ES-I3 (cell line): ENCODE data around the gene WNT4.
"Not testable (repeated sequence)": the region's sequence is repeated elsewhere in the genome, so short reads cannot be mapped to it uniquely, and the experiment has no call there.

ENCODE experiments used
- H3K36me3 ChIP-seq: 2 replicates; pipeline ENCODE4 v1.6.1; 2013; ENCODE audit warnings: mild to moderate bottlenecking, low read length, control low read depth, moderate library complexity; ENCODE audit not compliant: insufficient read depth
- H3K4me1 ChIP-seq: 2 replicates; pipeline ENCODE4 v1.6.1; 2013; ENCODE audit warnings: mild to moderate bottlenecking, control low read depth, low read length; ENCODE audit not compliant: insufficient read depth
- H3K9ac ChIP-seq: 2 replicates; pipeline ENCODE4 v1.6.1; 2013; ENCODE audit warnings: low read depth, mild to moderate bottlenecking, low read length, moderate library complexity
- H3K9me3 ChIP-seq: 2 replicates; pipeline ENCODE4 v1.6.1; 2013; ENCODE audit warnings: mild to moderate bottlenecking, low read length, moderate library complexity; ENCODE audit not compliant: control insufficient read depth, insufficient read depth

Gene WNT4

DNA sequence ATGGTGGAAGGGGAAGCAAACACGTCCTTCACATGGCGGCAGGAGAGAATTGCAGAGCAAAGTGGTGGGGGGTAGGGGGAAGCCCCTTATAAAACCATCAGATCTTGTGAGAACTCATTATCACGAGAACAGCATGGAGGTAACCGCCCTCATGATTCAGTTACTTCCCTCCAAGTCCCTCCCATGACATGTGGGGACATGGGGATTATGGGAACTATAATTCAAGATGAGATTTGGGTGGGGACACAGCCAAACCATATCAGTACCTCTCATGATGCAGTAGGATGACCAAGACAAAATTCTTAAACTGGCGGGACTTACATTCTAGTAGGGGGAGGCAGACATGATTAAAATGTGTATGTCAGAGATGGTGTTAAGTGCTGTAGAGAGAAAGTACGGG, 38.8 kb downstream of the WNT4 start:
- Histone ChIP-seq H3K36me3 (peaks cover 9% of the 10 kb centered on the region; the same call in 1 of the 2 replicates), H3K9me3 (no peaks in the 10 kb centered on the region), H3K4me1 (peaks cover 5% of the 10 kb centered on the region; the same call in 1 of the 2 replicates), H3K9ac (no peak overlapping the region)

DNA sequence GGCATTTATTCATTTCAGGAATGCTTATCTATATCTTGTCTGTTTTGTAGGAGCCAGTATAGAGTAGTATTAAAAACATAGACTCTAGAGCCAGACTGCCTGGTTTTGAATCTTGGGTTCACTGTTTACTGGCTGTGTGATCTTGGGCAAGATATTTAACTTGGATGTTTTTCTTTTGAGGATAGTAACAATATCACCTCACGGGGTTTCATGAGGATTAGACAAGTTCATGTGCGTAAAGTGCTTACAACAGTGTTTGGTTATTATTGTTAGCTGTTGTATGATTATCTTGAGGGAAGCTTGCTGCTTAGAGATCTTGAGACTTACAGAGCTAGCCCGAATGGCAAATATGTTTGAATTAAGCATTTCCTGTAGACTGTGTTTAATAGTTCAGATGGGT, 40.2 kb downstream of the WNT4 start:
- Histone ChIP-seq H3K9me3 (no peaks in the 10 kb centered on the region), H3K36me3 (peaks cover 9% of the 10 kb centered on the region; the same call in 1 of the 2 replicates), H3K4me1 (peaks cover 5% of the 10 kb centered on the region; the same call in 1 of the 2 replicates), H3K9ac (no peak overlapping the region)

GRCh38 chr1:22101995-22102394, 40.9 kb downstream of the WNT4 start:
- H3K36me3 ChIP-seq, result peaks cover 12% of the 10 kb centered on the region; the same call in 1 of the 2 replicates
- H3K9me3 ChIP-seq, result no peaks in the 10 kb centered on the region
- H3K4me1 ChIP-seq, result peaks cover 5% of the 10 kb centered on the region; the same call in 1 of the 2 replicates
- H3K9ac ChIP-seq, result no peak overlapping the region

GRCh38 chr1:22101199-22101598, 41.7 kb downstream of the WNT4 start:
- H3K9me3 ChIP-seq, result no peaks in the 10 kb centered on the region
- H3K36me3 ChIP-seq, result peaks cover 18% of the 10 kb centered on the region
- H3K4me1 ChIP-seq, result peaks cover 5% of the 10 kb centered on the region; the same call in 1 of the 2 replicates
- H3K9ac ChIP-seq, result no peak overlapping the region

- no peaks in the 10 kb centered on the region for H3K9me3 ChIP-seq
- no peaks in the 10 kb centered on the region for H3K4me1 ChIP-seq
- H3K9ac ChIP-seq, result no peak overlapping the region
- H3K36me3 ChIP-seq, result peaks cover 18% of the 10 kb centered on the region
Measured at GRCh38 chr1:22100168-22100567, 42.7 kb downstream of the WNT4 start.

DNA sequence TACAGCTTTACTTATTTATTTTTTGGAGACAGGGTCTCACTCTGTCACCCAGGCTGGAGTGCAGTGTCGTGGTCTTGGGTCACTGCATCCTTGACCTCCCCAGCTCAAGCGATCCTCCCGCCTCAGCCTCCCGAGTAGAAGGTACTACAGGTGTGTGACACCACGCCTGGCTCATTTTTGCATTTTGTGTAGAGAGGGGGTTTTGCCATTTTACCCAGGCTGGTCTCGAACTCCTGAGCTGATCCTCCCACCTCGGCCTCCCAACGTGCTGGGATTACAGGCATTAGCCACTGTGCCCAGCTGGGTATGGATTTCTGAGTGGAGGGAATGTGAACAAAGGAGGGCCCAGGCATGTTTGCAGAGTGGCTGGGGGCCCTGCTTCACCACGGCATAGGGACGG, 44.1 kb downstream of the WNT4 start:
- peaks cover 18% of the 10 kb centered on the region for H3K36me3 ChIP-seq
- peaks cover 1% of the 10 kb centered on the region; the same call in 1 of the 2 replicates for H3K4me1 ChIP-seq
- no peaks in the 10 kb centered on the region for H3K9me3 ChIP-seq
- H3K9ac ChIP-seq, result no peak overlapping the region

DNA sequence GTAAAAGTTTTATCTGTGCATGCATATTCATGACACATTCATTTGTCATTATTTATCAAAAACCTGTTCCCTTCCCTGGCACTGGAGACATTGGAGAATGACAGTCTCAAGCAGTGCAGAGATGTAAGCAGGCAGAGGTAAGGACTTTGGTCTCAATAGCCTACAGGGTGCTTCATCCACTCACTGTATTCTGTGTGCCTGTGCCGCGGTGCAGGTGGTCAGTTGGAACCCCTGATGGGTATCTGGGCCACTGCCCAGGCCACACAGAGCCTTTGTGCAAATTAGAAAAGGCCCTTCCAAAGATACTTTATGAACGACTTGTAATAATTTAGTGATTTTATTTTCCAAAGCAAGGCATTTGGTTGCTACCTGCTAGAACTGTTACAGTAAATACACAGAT, 46.4 kb downstream of the WNT4 start:
- Histone ChIP-seq H3K4me1 (peaks cover 14% of the 10 kb centered on the region), H3K9ac (no peak overlapping the region), H3K36me3 (peaks cover 18% of the 10 kb centered on the region), H3K9me3 (no peaks in the 10 kb centered on the region)

- Histone ChIP-seq H3K4me1 (peaks cover 17% of the 10 kb centered on the region), H3K9me3 (no peaks in the 10 kb centered on the region), H3K9ac (no peak overlapping the region), H3K36me3 (peaks cover 18% of the 10 kb centered on the region)
Measured at GRCh38 chr1:22096036-22096435, 46.9 kb downstream of the WNT4 start.

GRCh38 chr1:22093513-22093912, 49.4 kb downstream of the WNT4 start:
- no peaks in the 10 kb centered on the region for H3K9me3 ChIP-seq
- H3K9ac ChIP-seq, result no peak overlapping the region
- H3K4me1 ChIP-seq, result peaks cover 42% of the 10 kb centered on the region
- H3K36me3 ChIP-seq, result peaks cover 14% of the 10 kb centered on the region

GRCh38 chr1:22092026-22092768, 50.7 kb downstream of the WNT4 start:
- not testable (repeated sequence) for H3K9me3 ChIP-seq, H3K9ac ChIP-seq, H3K36me3 ChIP-seq
- H3K4me1 ChIP-seq, result peaks cover 44% of the 10 kb centered on the region

GRCh38 chr1:22090867-22091266, 52.0 kb downstream of the WNT4 start:
- H3K36me3 ChIP-seq, result no peaks in the 10 kb centered on the region; the same call in 1 of the 2 replicates
- H3K4me1 ChIP-seq, result peaks cover 44% of the 10 kb centered on the region
- H3K9me3 ChIP-seq, result no peaks in the 10 kb centered on the region
- H3K9ac ChIP-seq, result no peak overlapping the region

DNA sequence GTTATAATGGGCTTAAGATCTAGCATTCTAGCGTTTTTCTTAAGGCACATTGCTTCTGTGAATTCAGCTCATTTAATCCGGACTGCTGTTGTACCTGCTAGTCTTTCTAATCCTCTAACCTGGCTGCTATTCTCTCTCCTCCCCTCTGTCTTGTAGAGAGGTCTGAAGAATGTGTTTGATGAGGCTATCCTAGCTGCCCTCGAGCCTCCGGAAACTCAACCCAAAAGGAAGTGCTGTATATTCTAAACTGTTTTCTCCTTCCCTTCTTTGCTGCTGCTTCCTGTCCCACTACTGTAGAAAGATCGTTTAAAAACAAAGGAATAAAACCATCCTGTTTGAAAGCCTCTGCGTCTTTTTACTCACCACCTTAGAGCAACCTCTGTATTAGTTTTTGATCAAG, 53.1 kb downstream of the WNT4 start:
- no peaks in the 10 kb centered on the region for H3K36me3 ChIP-seq
- no peaks in the 10 kb centered on the region for H3K9me3 ChIP-seq
- peaks cover 44% of the 10 kb centered on the region for H3K4me1 ChIP-seq
- H3K9ac ChIP-seq, result peak overlapping the region; percentile 13; the same call in 1 of the 2 replicates

- H3K36me3 ChIP-seq, result no peaks in the 10 kb centered on the region
- no peak overlapping the region for H3K9ac ChIP-seq
- no peaks in the 10 kb centered on the region for H3K9me3 ChIP-seq
- H3K4me1 ChIP-seq, result peaks cover 44% of the 10 kb centered on the region
Measured at GRCh38 chr1:22089134-22089571, 53.7 kb downstream of the WNT4 start.

- Histone ChIP-seq H3K9ac (no peak overlapping the region), H3K4me1 (peaks cover 38% of the 10 kb centered on the region), H3K9me3 (no peaks in the 10 kb centered on the region), H3K36me3 (no peaks in the 10 kb centered on the region; the same call in 1 of the 2 replicates)
Measured at GRCh38 chr1:22088331-22088730, 54.6 kb downstream of the WNT4 start.

GRCh38 chr1:22080191-22080590, 62.7 kb downstream of the WNT4 start:
- H3K9me3 ChIP-seq, result no peaks in the 10 kb centered on the region
- H3K36me3 ChIP-seq, result no peaks in the 10 kb centered on the region; the same call in 1 of the 2 replicates
- no peaks in the 10 kb centered on the region for H3K4me1 ChIP-seq
- no peak overlapping the region for H3K9ac ChIP-seq
